A549 (cell line): ENCODE data around the gene SCRN2.

ENCODE experiments used
- CHD2 ChIP-seq: fragments of 150-350 bp; IDR thresholded peaks from 2 replicates; pipeline ENCODE4 v1.6.1; 2014; ENCODE audit warnings: low read length; ENCODE audit not compliant: partially characterized antibody
- EP300 ChIP-seq, 2 experiments: fragments of >200 bp; sonication (Bioruptor Twin); formaldehyde crosslinking; IDR thresholded peaks; 2 replicates in 1 of 2; 3 replicates in 1 of 2; pipeline ENCODE4 v1.6.1; 2016 to 2017
- MYC ChIP-seq: IDR thresholded peaks from 2 replicates; pipeline ENCODE4 v1.6.1; 2012; ENCODE audit warnings: mild to moderate bottlenecking, inconsistent platforms, low read length, improper control_type of control experiment, borderline replicate concordance
- POLR2A ChIP-seq: IDR thresholded peaks from 2 replicates; pipeline ENCODE4 v1.6.1; 2012; ENCODE audit warnings: mild to moderate bottlenecking, low read length
- RFX5 ChIP-seq: fragments of 450-650 bp; IDR thresholded peaks from 2 replicates; pipeline ENCODE4 v1.7.1; 2014; ENCODE audit warnings: antibody characterized with exemption, mild to moderate bottlenecking, moderate library complexity
- SMC3 ChIP-seq: fragments of >200 bp; sonication (Bioruptor Twin); formaldehyde crosslinking; IDR thresholded peaks from 3 replicates; pipeline ENCODE4 v1.6.1; 2018; ENCODE audit warnings: inconsistent platforms
- TF ChIP-seq, protein P1 (sequence below): fragments of >200 bp; sonication (Bioruptor Twin); formaldehyde crosslinking; IDR thresholded peaks from 3 replicates; pipeline ENCODE4 v1.5.1; 2016

DNA sequence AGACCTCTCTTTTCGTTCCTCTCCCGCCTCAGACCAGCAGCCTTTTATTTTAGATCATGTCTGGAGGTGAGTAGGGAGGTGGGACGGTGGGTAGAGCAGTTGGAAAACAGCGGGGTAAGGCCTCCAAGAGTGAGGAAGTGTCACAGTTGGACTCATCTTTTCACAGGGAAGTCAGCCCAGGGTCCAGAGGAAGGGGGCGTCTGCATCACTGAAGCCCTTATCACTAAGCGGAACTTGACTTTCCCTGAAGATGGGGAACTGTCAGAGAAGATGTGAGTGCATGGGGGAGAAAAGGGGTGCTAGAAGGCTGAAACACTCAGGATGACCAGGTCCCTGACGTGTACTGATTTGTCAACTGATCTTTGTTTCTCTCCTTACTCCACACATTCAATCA lies 9.1 kb downstream of the SCRN2 start:
- TF ChIP-seq CHD2 (no peak), RFX5 (no peak), POLR2A (peak; percentile 12; the same call in 1 of the 2 replicates), SMC3 (no peak), EP300 (IDR thresholded peaks at IDR 0.05) (no peak), MYC (no peak)
- TF ChIP-seq, protein P1, sequence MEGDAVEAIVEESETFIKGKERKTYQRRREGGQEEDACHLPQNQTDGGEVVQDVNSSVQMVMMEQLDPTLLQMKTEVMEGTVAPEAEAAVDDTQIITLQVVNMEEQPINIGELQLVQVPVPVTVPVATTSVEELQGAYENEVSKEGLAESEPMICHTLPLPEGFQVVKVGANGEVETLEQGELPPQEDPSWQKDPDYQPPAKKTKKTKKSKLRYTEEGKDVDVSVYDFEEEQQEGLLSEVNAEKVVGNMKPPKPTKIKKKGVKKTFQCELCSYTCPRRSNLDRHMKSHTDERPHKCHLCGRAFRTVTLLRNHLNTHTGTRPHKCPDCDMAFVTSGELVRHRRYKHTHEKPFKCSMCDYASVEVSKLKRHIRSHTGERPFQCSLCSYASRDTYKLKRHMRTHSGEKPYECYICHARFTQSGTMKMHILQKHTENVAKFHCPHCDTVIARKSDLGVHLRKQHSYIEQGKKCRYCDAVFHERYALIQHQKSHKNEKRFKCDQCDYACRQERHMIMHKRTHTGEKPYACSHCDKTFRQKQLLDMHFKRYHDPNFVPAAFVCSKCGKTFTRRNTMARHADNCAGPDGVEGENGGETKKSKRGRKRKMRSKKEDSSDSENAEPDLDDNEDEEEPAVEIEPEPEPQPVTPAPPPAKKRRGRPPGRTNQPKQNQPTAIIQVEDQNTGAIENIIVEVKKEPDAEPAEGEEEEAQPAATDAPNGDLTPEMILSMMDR: no peak
